Measurements from ENCODE around the gene SAMD5.

The SAMD5 gene

DNA sequence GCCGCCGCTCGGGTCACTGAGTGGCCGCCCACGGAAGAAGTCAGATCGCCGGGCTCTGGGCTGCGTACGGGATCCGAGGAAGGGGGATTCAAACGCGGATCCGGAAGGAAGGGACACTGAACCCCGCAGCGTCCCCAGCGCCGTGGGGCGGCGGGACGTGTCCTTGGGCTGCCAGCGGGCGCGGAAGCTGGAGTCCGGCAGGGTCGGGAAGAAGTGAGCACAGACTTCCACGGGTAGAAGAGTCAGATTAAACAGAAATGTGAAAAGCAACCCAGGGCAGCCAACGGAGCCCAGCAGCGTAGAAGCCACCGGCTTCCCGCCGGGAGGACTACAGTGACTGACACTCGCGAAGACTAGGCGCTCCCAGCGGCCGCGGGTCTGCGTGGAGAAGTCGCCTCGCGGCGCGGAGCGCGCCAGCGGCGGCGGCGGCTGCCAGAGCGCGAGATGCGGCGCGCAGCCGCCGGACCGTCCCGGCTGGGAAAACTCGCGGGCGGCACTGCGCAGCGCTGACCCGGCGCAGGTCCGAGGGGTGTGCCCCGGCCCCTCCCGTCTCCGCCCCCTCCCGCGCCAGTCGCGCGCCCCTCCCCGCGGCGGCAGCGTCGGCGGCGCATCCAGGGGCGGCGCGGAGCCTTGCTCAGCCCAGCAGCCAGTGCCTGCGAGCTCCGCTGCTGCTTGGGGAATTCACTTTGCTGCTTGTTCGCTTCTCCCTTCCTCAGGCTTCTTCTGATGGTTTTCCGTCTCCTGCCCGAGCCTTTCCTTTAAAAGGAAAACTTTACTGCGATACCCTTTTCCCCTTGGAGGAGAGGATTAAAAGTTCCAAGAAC, at the start of gene SAMD5:
Gene SAMD5, plus strand, starts transcription at position 649 of the 824 bp plus-strand sequence. CDS start 239 bp downstream, outside the sequence.
- no peak for DNase-seq

DNA sequence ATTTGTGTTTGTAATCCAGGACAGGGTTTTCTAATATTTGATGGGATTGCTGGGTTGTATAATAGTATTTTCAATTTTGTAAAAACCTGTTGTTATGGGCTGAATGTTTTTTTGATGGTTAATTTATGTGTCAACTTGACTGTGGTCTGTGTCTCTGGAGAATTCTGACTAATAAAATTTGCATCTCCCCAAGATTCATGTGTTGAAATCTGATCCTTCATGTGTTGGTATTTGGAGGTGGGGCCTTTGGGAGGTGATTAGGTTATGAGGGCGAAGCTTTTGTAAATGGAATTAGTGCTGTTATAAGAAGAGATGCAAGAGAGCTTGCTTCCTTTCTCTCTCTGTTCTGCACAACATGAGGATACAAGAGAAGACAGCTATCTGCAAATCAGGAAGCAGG, 48.7 kb upstream of the SAMD5 start:
- DNase-seq: no peak

- no peak for DNase-seq
These were observed 44.8 kb upstream of the SAMD5 start for GRCh38 chr6:147463651-147464050.

GRCh38 chr6:147467428-147467827, 41.1 kb upstream of the SAMD5 start:
- DNase-seq: no peak

DNA sequence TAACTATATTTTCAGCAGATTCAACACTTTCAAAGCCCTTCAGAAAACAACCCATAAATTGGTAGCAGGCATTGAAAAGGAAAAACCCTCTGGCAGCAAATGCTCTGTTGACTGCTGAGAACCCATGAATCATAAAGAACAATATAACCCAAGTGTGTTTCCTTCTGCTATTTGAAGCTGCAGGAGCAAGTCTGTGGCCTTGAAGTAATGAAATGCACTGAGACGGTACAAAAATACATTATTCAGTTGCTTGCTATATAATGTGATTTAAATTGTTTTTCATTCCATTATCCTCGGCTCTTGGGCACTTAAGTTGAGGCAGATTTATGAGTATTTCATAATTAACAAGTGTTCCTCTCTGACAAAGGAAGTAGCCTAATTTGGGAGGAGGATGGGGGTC, 40.6 kb upstream of the SAMD5 start:
- DNase-seq: no peak

GRCh38 chr6:147468634-147469033, 39.9 kb upstream of the SAMD5 start:
- DNase-seq: no peak

GRCh38 chr6:147479857-147480256, 28.6 kb upstream of the SAMD5 start:
- no peak for DNase-seq

DNA sequence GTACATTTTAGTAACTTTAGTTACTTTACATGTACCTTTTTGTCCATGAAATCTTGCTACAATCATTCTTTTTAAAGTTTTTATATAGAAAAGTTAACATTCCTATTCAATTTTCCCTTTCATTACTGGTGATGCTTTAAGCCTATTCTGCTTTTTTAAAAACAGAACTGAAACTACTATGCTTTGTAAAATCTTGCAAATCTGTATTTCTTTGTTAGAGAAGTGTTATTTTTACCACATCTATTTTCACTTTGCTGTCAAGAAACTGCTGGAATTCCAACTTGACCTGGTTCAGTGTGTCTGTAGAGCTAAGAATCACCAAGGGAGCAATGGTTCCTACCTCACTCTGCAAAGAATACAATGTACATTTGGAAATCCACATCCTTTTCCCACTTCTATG, 21.8 kb upstream of the SAMD5 start:
- no peak for DNase-seq

GRCh38 chr6:147497472-147497871, 11.0 kb upstream of the SAMD5 start:
- no peak for DNase-seq

DNA sequence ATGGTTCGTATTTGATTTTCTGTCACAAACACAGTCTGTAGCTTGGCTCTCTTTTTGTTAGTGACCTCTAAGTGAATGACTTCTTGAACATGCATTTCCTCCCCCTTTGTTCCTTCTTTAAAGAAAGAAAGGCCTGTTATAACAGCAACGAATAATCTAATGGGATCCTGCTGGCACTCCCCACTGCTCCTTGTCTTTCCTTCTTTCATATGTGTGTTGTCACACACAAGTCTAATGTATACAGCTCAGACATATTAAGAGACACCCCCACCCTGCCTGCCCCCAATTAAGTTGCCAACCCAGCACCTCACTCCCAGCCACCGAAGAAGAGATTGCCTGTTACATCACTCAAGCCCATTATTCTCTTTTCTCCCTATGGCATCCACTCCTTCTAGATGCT, 4.9 kb upstream of the SAMD5 start:
- DNase-seq: no peak

DNA sequence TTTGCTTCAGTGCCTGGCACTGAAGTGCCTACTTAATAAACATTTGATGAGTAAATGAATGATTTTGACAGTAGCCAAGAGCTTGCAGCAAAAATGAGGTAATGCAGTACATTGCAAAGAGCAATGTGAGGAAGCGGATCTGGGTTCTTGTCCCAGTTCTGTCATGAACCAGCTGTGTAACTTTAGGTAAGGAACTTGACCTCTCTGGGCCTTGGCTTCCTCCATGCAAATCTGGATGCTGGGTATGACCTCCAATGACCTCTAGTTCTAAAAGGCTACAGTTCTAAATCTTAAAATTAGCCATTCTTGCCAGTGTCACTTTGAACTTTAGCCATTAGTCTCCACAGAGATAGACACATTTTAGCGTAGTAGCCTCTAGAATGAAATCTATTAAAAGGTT, 3.6 kb upstream of the SAMD5 start:
- no peak for DNase-seq

DNA sequence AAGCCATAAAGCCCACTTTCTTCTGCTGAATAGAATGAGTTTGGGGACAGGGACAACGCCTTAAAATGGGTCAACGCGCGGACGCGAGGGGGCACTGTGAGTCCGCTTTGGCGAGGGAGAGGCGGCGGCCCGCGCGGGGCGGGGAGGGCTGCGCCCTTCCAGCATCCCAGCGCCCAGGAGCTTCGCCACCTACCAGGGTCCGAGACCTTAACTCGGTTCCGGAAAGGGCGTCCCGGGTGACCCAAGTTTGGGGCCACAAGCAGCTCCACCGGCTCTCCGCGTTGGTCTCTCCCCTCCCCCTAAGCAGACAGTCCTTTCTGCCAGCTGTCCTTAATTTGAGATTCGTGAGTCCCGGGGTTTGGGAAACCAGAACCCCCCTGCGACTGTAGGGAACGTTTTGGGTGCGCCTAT, 1.8 kb upstream of the SAMD5 start:
- peak; percentile 15 to 46 for DNase-seq

DNA sequence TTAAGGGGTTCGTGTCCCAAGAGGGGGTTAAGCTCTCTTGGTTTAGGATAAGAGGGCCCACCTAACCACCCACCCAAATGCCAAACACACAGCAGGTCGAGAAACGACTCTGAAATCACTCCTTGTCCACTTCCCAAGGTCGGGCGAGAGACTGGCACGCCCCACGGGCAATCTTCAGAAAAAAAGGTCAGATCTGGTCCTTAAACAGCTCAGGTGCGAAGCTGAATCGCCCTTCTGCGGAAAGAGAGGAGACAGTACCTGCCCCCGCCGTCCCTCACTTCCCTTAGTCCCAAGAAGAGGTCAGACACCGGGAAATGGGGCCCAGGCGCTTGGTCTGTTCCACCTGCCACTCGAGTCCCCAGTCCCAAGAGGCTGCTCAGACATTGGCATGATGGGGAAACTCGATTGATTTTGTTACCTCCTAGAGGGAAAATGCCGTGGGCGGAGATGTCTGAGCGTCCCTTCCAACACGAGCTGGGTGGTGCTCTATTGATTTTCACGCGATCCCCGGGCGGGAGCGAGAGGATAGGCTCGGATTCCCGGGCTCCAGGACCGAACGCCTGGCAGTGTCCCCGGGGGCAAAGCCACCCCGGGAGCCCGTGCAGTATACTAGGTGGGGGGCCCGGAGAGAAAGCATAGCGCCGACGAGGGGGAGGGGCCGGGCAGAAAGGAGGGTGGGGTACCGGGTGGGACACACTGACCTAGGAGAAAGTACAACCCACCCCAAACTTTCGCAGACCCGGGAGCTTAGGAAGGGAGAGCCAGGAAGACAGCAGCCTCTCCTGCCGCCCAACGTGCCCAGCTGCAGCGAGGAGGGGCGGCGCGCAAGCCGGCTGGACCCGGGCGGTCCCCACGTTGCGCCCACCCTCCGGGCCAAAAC, 1.1 kb upstream of the SAMD5 start:
- DNase-seq: peak in 1 of 2 experiments; percentile 12

- no peak for DNase-seq
These were observed 547 bp downstream of the SAMD5 start for GRCh38 chr6:147508866-147509608.

- no peak for DNase-seq
These were observed 1.4 kb downstream of the SAMD5 start for GRCh38 chr6:147509891-147510290.

- DNase-seq: no peak
These were observed 2.6 kb downstream of the SAMD5 start for GRCh38 chr6:147510929-147511590.

GRCh38 chr6:147514831-147515230, 6.3 kb downstream of the SAMD5 start:
- no peak for DNase-seq

GRCh38 chr6:147515327-147515726, 6.8 kb downstream of the SAMD5 start:
- no peak for DNase-seq

DNA sequence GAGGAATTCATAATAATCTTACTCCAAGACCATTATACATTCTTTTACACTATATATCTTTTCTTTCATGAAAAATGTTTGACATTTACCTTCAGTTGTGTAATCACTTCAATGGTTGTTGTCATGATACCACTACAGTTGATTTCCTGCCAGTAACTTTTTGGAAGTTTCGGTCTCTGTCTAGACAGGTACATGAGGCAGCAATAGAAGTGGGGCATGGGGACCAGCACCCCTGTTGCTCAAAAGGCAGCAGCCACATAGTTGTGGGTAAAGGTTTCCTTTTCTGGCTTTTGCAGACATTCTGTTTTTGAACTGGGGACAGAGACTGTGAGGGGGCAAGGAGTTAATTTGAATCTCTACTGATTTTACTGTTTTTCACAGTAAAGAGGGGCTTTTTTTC, 14.1 kb downstream of the SAMD5 start:
- DNase-seq: no peak

GRCh38 chr6:147525519-147526209, 17.2 kb downstream of the SAMD5 start:
- no peak for DNase-seq

DNA sequence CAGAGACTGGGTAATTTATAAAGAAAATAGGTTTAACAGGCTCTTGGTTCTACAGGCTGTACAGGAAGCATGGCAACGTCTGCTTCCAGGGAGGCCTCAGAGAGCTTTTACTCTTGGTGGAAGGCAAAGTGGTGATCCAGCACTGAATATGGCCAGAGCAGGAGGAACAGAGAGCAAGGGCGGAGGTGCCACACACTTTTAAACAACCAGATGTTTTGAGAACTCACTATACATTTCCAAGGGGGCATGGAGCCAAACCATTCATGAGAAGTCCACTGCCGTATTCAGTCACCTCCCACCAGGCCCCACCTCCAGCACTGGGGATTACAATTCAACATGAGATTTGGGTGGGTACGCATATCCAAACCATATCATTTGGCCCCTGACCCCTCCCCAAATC, 18.7 kb downstream of the SAMD5 start:
- no peak for DNase-seq

DNA sequence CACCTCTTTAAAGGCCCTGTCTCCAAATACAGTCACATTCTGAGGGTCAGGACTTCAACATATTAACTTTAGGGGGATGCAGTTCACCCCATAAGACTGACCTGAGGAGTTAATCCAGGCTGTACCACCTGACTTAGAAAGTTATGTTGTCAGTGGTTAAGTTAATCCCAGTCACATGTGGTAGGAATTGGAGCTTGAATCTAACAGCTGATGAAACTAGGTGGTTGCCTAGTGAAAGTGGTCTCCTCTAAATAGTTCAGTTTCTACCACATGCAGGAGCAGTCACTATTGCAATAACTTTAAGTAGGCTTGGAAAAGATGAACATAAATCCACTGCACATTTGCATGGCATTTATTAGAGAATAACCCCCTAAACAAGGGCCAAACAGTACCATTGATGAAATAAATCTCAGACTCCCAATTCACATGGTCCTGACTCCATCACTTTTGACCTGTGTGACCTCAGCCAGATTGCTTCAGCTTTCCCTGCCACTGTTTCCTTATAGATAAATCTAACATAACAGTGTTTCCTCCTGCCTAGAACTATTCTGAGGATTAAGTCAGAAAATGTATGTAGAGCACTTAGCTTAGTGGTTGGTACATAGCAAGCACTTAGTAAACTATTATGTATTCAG, 20.1 kb downstream of the SAMD5 start:
- DNase-seq: no peak

Data from NCI-H187 (cell line).